Common myeloid progenitor, CD34-positive (primary cell): ENCODE measurements around the gene ANKRD18B.
"Not testable (repeated sequence)": the region's sequence is repeated elsewhere in the genome, so short reads cannot be mapped to it uniquely, and the experiment has no call there.

Experiments
- CTCF ChIA-PET: fragments of 350-600 bp; sonication (Branson Sonifier 250); formaldehyde crosslinking; loops from one replicate; lab custom pipeline; 2021; ENCODE audit warnings: antibody characterized with exemption; lab: Charles Lee
- POLR2A ChIA-PET: fragments of 350-600 bp; sonication (Branson Sonifier 250); formaldehyde crosslinking; loops from one replicate; lab custom pipeline; 2021; ENCODE audit warnings: antibody characterized with exemption; lab: Charles Lee
- DNase-seq, 3 donors: peaks; one replicate each; pipeline versions ENCODE4 v3.0.0 to v3.0.0-alpha.2; 2013
- H3K27ac ChIP-seq, 2 experiments: 1 replicate in 1 of 2; 2 replicates in 1 of 2; pipeline ENCODE4 v1.7.0; 2013; ENCODE audit warnings: inconsistent platforms in 2 of 2, low read length in 2 of 2, mild to moderate bottlenecking in 2 of 2, low read depth in 1 of 2, moderate library complexity in 1 of 2; ENCODE audit not compliant: severe bottlenecking in 2 of 2, insufficient read depth in 1 of 2, poor library complexity in 1 of 2
- H3K27me3 ChIP-seq, 5 experiments: replicated peaks in 2 of 5; 1 replicate in 3 of 5; 2 replicates in 2 of 5; pipeline versions ENCODE4 v1.6.1 to v1.7.0; 2013; ENCODE audit warnings: low read length in 4 of 5, mild to moderate bottlenecking in 2 of 5, moderate library complexity in 2 of 5, inconsistent platforms in 1 of 5; ENCODE audit not compliant: insufficient read depth in 5 of 5, control insufficient read depth in 4 of 5
- H3K36me3 ChIP-seq, 4 experiments: 1 replicate in 2 of 4; 2 replicates in 2 of 4; pipeline versions ENCODE4 v1.6.1 to v1.7.0; 2013; ENCODE audit warnings: low read length in 3 of 4, control low read depth in 1 of 4, mild to moderate bottlenecking in 1 of 4; ENCODE audit not compliant: control insufficient read depth in 4 of 4, insufficient read depth in 4 of 4
- H3K4me1 ChIP-seq, 4 experiments: 1 replicate in 3 of 4; 2 replicates in 1 of 4; pipeline versions ENCODE4 v1.6.1 to v1.7.1; 2013; ENCODE audit warnings: low read length in 3 of 4, mild to moderate bottlenecking in 3 of 4, control low read depth in 1 of 4, inconsistent platforms in 1 of 4, moderate library complexity in 1 of 4; ENCODE audit not compliant: control insufficient read depth in 4 of 4, insufficient read depth in 4 of 4; ENCODE audit errors: control extremely low read depth in 1 of 4
- H3K4me3 ChIP-seq, 7 experiments: 1 replicate in 4 of 7; 2 replicates in 3 of 7; pipeline versions ENCODE4 v1.5.1 to v1.7.0; 2013; ENCODE audit warnings: mild to moderate bottlenecking in 7 of 7, low read length in 6 of 7, moderate library complexity in 6 of 7, inconsistent platforms in 2 of 7, low read depth in 2 of 7, control low read depth in 1 of 7; ENCODE audit not compliant: insufficient read depth in 4 of 7, control insufficient read depth in 1 of 7; ENCODE audit errors: extremely low read depth in 1 of 7
- H3K9me3 ChIP-seq, 5 experiments: 1 replicate in 4 of 5; 2 replicates in 1 of 5; pipeline versions ENCODE4 v1.6.1 to v1.7.1; 2013; ENCODE audit warnings: low read length in 4 of 5, mild to moderate bottlenecking in 2 of 5, inconsistent platforms in 1 of 5, low read depth in 1 of 5, moderate library complexity in 1 of 5; ENCODE audit not compliant: control insufficient read depth in 4 of 5, insufficient read depth in 2 of 5; ENCODE audit errors: control extremely low read depth in 1 of 5
- WGBS: methylation state at CpG from one replicate; pipeline ENCODE4 v1.1.5; 2013; ENCODE audit not compliant: insufficient coverage; 5-methylcytosine and 5-hydroxymethylcytosine counted together

ANKRD18B gene

DNA sequence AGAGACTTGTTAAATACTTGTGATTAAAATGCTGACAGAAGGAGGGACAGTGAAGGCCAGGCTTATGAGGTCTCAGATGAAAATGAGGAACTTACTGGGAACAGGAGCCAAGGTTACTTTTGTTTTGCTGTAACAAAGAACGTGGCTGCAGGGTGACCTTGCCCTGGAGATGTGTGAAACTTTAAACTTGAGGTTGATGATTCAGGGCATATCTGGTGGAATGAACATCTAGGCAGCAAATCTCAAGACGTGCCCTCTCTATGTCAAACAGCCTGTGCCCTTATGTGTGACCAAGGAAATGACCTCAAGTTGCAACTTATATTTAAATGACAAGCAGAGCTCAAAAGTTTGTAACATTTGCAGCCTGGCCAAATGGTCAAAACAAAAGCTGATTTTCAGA is 58.6 kb downstream of the ANKRD18B start:
- DNase-seq = peak; percentile 18 to 91 (median 88)
- POLR2A ChIA-PET, CTCF ChIA-PET, H3K27ac ChIP-seq, H3K9me3 ChIP-seq, H3K27me3 ChIP-seq, H3K36me3 ChIP-seq, H3K4me3 ChIP-seq, H3K4me1 ChIP-seq: not testable (repeated sequence)
- WGBS = no CpG with 5 or more reads among the region's 2 CpGs

DNA sequence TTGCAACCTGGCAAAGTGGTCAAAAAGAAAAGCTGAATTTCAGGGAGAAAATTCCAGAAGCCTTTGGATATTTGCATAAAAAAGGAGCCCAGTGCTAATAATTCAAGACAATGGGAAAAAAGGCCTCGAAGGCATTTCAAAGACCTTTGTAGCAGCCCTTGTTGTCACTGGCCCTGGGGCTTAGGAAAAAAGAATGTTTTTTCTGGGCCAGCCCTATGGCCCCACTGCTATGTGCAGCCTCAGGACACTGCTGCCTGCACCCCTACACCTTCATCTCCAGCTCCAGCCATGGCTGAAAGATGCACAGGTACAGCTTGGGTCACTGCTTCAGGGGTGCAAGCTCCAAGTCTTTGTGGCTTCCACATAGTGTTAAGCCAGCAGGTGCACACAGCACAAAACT is 62.1 kb downstream of the ANKRD18B start:
- CTCF ChIA-PET, H3K27me3 ChIP-seq, H3K9me3 ChIP-seq, DNase-seq, H3K4me3 ChIP-seq, H3K4me1 ChIP-seq, H3K36me3 ChIP-seq, POLR2A ChIA-PET, H3K27ac ChIP-seq: not testable (repeated sequence)
- no CpG with 5 or more reads among the region's 1 CpG for WGBS

DNA sequence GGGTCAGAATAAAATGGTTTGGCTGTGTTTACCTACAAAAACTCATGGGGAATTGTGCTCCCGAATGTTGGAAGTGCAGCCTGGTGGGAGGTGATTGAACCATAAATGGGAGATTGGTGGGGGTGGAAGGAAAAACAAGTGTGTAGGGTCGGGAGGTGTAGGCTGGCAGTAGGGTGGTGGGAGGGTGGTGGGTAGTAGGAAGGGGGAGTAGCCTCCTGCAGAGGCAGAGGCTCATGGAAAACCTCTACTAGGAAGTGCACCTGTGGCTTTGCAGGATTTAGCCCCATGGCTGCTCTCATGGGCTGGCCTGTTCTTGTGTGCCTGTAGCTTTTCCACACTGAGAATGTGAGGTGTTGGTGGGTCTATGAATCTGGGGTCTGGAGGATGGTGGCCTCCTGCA is 63.7 kb downstream of the ANKRD18B start:
- H3K4me3 ChIP-seq, H3K4me1 ChIP-seq, CTCF ChIA-PET, H3K9me3 ChIP-seq, POLR2A ChIA-PET, H3K36me3 ChIP-seq, H3K27me3 ChIP-seq, DNase-seq, H3K27ac ChIP-seq: not testable (repeated sequence)
- WGBS = no CpG with 5 or more reads among the region's 2 CpGs

DNA sequence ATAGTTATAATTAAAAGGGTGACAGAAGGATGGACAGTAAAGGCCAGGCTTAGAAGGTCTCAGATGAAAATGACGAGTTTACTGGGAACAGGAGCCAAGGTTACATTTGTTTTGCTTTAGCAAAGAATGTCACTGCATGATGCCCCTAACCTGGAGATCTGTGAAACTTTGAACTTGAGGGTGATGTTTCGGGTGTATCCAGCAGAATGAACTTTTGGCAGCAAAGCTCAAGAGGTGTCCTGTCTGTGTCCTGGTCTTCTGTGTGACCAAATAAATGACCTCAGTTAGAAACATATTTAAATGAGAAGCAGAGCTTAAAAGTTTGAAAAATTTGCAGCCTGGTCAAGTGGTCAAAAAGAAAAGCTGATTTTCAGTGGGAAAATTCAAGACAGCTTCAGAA is 64.8 kb downstream of the ANKRD18B start:
- H3K4me1 ChIP-seq, H3K27ac ChIP-seq, H3K9me3 ChIP-seq, H3K36me3 ChIP-seq, H3K27me3 ChIP-seq, POLR2A ChIA-PET, CTCF ChIA-PET, DNase-seq, H3K4me3 ChIP-seq: not testable (repeated sequence)
- WGBS = no CpG with 5 or more reads among the region's 2 CpGs

DNA sequence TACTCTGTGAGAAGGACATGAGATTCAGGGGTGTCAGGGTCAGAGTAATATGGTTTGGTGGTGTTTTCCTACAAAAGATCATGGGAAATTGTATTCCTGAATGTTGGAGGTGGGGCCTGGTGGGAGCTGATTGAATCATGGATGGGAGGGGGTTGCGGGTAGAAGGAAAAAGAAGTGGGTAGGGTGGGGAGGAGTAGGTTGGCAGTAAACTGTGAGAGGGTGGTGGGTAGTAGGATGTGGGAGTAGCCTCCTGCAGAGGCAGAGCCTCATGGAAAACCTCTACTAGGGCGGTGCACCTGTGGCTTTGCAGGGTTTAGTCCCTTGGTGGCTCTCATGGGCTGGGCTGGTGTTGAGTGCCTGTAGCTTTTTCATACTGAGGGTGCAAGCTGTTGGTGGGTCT is 66.8 kb downstream of the ANKRD18B start:
- H3K36me3 ChIP-seq, POLR2A ChIA-PET, H3K4me3 ChIP-seq, H3K27me3 ChIP-seq, DNase-seq, H3K27ac ChIP-seq, H3K9me3 ChIP-seq, CTCF ChIA-PET, H3K4me1 ChIP-seq: not testable (repeated sequence)
- WGBS = no CpG with 5 or more reads among the region's 2 CpGs

DNA sequence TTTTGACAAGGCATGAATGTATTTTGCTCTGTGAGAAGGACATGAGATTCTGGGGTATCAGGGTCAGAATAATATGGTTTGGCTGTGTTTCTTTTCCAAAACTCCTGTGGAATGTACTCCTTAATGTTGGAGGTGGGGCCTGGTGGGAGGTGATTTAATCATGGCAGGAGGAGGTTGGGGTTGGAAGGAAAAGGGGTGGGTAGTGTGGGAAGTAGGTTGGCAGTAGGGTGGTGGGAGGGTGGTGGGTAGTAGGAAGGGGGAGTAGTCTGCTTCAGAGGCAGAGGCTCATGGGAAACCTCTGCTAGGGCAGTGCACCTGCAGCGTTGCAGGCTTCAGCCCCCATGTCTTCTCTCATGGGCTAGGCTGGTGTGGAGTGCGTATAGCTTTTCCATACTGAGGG is 72.9 kb downstream of the ANKRD18B start:
- DNase-seq, H3K4me3 ChIP-seq, H3K27me3 ChIP-seq, H3K4me1 ChIP-seq, H3K9me3 ChIP-seq, H3K27ac ChIP-seq, H3K36me3 ChIP-seq, POLR2A ChIA-PET, CTCF ChIA-PET: not testable (repeated sequence)
- WGBS = 100% methylated on average over 1 of the region's 2 CpGs

DNA sequence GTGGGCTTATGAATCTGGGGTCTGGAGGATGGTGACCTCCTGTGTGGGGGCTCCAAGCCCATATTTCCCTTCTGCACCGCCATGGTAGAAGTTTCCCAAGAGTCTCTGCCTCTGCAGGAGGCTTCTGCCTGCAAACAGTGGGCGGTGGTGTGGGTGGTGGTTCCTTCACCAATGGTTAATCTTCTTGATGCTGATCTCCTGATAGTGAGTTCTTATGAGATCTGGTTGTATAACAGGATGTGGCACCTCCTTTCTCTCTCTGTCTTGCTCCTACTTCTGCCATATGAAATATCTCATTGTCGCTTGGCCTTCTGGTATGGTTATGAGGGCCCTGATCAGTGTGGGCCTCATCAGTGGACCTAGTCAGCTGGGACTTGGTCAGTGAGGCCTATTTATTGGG is 73.3 kb downstream of the ANKRD18B start:
- H3K36me3 ChIP-seq, DNase-seq, H3K27ac ChIP-seq, H3K9me3 ChIP-seq, H3K4me1 ChIP-seq, CTCF ChIA-PET, POLR2A ChIA-PET, H3K27me3 ChIP-seq, H3K4me3 ChIP-seq: not testable (repeated sequence)
- WGBS = no CpG with 5 or more reads among the region's 3 CpGs
